ENCODE data around the gene EIF1. TPM values are rescaled to one million over a fixed set of nuclear protein-coding genes. Genes with fewer than 3 reads are reported as not detected.
A peak's percentile ranks its signal among the peaks of the same experiment; 100 is the strongest.

EIF1 gene
- total RNA-seq, 1 experiment from 2014 or later = 651 TPM

- peaks cover 10% of the 10 kb centered on the region for H3K27me3 Mint-ChIP-seq (ENCODE audit: low read depth)
- H3K4me3 Mint-ChIP-seq = no peak overlapping the region
- H4K91ac ChIP-seq (ENCODE audit: insufficient read length, low read depth, low read length) = no peak overlapping the region
- no peak overlapping the region for H3K27ac ChIP-seq (ENCODE audit: insufficient read length, low read depth, low read length)
- no peak overlapping the region for H3T11ph ChIP-seq (ENCODE audit: low read length)
- no peak overlapping the region for H2BK20ac ChIP-seq (ENCODE audit: low read depth, low read length, poor library complexity, severe bottlenecking)
- no peak overlapping the region for H3K14ac ChIP-seq (ENCODE audit: insufficient read depth, low read length)
- no peak overlapping the region for H3K4me2 ChIP-seq (ENCODE audit: insufficient read depth, insufficient read length, low read length)
- H3K27me3 ChIP-seq (ENCODE audit: insufficient read depth, low read length) = no peaks in the 10 kb centered on the region
- no CpG with 5 or more reads among the region's 7 CpGs for WGBS (ENCODE audit: extremely low coverage, insufficient read length, low lambda C conversion rate)
- H2BK12ac ChIP-seq (ENCODE audit: insufficient read length, low read depth, low read length) = no peak overlapping the region
- H3K36me3 Mint-ChIP-seq (ENCODE audit: insufficient read depth in 1 of 3, low read depth in 3 of 3) = peaks cover 24 to 41% (median 29%) of the 10 kb centered on the region in 3 experiments
- H3K56ac ChIP-seq (ENCODE audit: insufficient read length, low read depth, low read length) = no peak overlapping the region
- no peak for TF ChIP-seq CTCF (conservative IDR thresholded peaks at IDR 0.05)
- no peaks in the 10 kb centered on the region; a peak in 1 of 5 replicates for H3K9me3 Mint-ChIP-seq
- H2BK5ac ChIP-seq (ENCODE audit: insufficient read length, low read length) = no peak overlapping the region
- no peak overlapping the region for H3K9ac ChIP-seq (ENCODE audit: extremely low read depth, insufficient read length, low read length)
- no peak overlapping the region for H4K5ac ChIP-seq (ENCODE audit: insufficient read length, low read depth, low read length)
- H3K23me2 ChIP-seq (ENCODE audit: insufficient read length, low read depth, low read length, poor library complexity, severe bottlenecking) = no peaks in the 10 kb centered on the region
- H3K4me1 ChIP-seq (ENCODE audit: insufficient read depth, low read length) = no peaks in the 10 kb centered on the region
- H2AK5ac ChIP-seq (ENCODE audit: insufficient read length, low read length) = no peak overlapping the region
- H3K79me2 ChIP-seq (ENCODE audit: insufficient read depth, low read length) = no peaks in the 10 kb centered on the region
- no peak overlapping the region for H2BK120ac ChIP-seq (ENCODE audit: low read depth, low read length, poor library complexity, severe bottlenecking)
- H3K79me1 ChIP-seq (ENCODE audit: insufficient read depth, low read depth, low read length, poor library complexity, severe bottlenecking) = no peaks in the 10 kb centered on the region
- no peaks in the 10 kb centered on the region for H4K20me1 ChIP-seq (ENCODE audit: control insufficient read depth, insufficient read depth, insufficient read length)
- no peak overlapping the region for H4K8ac ChIP-seq (replicated peaks; ENCODE audit: insufficient read length, low read depth, low read length)
- no peak overlapping the region for H2AFZ ChIP-seq (ENCODE audit: low read length)
- H3K4me1 Mint-ChIP-seq = peaks cover 8 to 14% of the 10 kb centered on the region in 2 experiments; a peak in 2 of 4 replicates
- H3K18ac ChIP-seq (ENCODE audit: insufficient read length, low read depth, low read length) = no peak overlapping the region
- no peaks in the 10 kb centered on the region for H3K9me3 ChIP-seq (ENCODE audit: control insufficient read depth, low read depth, low read length)
- no peak overlapping the region for H3K4ac ChIP-seq (ENCODE audit: low read depth, low read length)
- H3K23ac ChIP-seq (ENCODE audit: insufficient read length, low read depth, low read length) = no peak overlapping the region
- H2BK15ac ChIP-seq (ENCODE audit: low read depth, low read length) = no peak overlapping the region
- DNase-seq = no peak
- H3K27ac Mint-ChIP-seq = peak overlapping the region in 1 of 3 experiments; percentile 88; a peak in 2 of 7 replicates
Observed at GRCh38 chr17:41695134-41695661, 6.5 kb downstream of the EIF1 start.
